IMR-90 (cell line): Measurements from ENCODE around the gene NIPAL4. TPM values are rescaled to one million over a fixed set of nuclear protein-coding genes. Genes with fewer than 3 reads are reported as not detected.

ENCODE experiments used
- ATAC-seq: fragments of 200-7000 bp; cut with Tn5 transposase; 2 replicates; pipeline ENCODE4 v1.9.1; 2020; ENCODE audit warnings: low read depth, mild to moderate bottlenecking, moderate library complexity
- BruUV-seq: library from RNA; stranded (reverse); fragments of 400-500 nt; replicated peaks from 2 replicates; lab custom pipeline; 2021; lab: Mats Ljungman, UMichigan
- CTCF ChIA-PET: fragments of 300-600 bp; formaldehyde crosslinking; extraction: SDS; loops from one replicate; lab custom pipeline; 2021; ENCODE audit warnings: antibody characterized with exemption; lab: Yijun Ruan, JAX
- POLR2A ChIA-PET: fragments of 300-600 bp; sonication (Branson Sonifier 250); formaldehyde crosslinking; loops from one replicate; lab custom pipeline; 2022; ENCODE audit warnings: antibody characterized with exemption; ENCODE audit not compliant: unreplicated experiment; lab: Charles Lee
- DNase-seq: peaks from one replicate; pipeline ENCODE4 v3.0.0; 2013
- H2AFZ ChIP-seq: replicated peaks from 2 replicates; pipeline ENCODE3; 2013; ENCODE audit warnings: low read length, mild to moderate bottlenecking; ENCODE audit not compliant: poor library complexity
- H2AK5ac ChIP-seq: 2 replicates; pipeline ENCODE4 v1.6.1; 2013; ENCODE audit warnings: low read depth, low read length, inconsistent platforms
- H2AK9ac ChIP-seq: replicated peaks from 2 replicates; pipeline ENCODE3; 2013; ENCODE audit warnings: mild to moderate bottlenecking, low read depth, low read length, moderate library complexity; ENCODE audit not compliant: poor library complexity
- H2BK120ac ChIP-seq: 2 replicates; pipeline ENCODE4 v1.6.1; 2013; ENCODE audit warnings: low read depth, low read length, inconsistent platforms
- H2BK15ac ChIP-seq: 3 replicates; pipeline ENCODE4 v1.6.1; 2013; ENCODE audit warnings: low read depth, low read length, inconsistent platforms
- H2BK20ac ChIP-seq: 2 replicates; pipeline ENCODE4 v1.6.1; 2013; ENCODE audit warnings: low read depth, mild to moderate bottlenecking, inconsistent platforms, low read length, moderate library complexity
- H2BK5ac ChIP-seq: 2 replicates; pipeline ENCODE4 v1.6.1; 2013; ENCODE audit warnings: mild to moderate bottlenecking, low read depth, low read length, inconsistent platforms; ENCODE audit not compliant: poor library complexity, severe bottlenecking
- H3K14ac ChIP-seq: replicated peaks from 2 replicates; pipeline ENCODE4 v1.6.1; 2013; ENCODE audit warnings: low read depth, low read length, inconsistent platforms
- H3K18ac ChIP-seq: 2 replicates; pipeline ENCODE4 v1.6.1; 2013; ENCODE audit warnings: low read depth, low read length, control low read depth
- H3K23ac ChIP-seq: 2 replicates; pipeline ENCODE4 v1.6.1; 2013; ENCODE audit warnings: low read depth, low read length, inconsistent platforms
- H3K27ac ChIP-seq: 2 replicates; pipeline ENCODE4 v1.5.1; 2013; ENCODE audit warnings: mild to moderate bottlenecking, control low read depth, low read length; ENCODE audit not compliant: insufficient read depth
- H3K27me3 ChIP-seq: 2 replicates; pipeline ENCODE4 v1.6.1; 2013; ENCODE audit warnings: low read length; ENCODE audit not compliant: control insufficient read depth, insufficient read depth
- H3K36me3 ChIP-seq: 2 replicates; pipeline ENCODE4 v1.6.1; 2013; ENCODE audit warnings: low read length, mixed read lengths; ENCODE audit not compliant: control insufficient read depth, insufficient read depth
- H3K4ac ChIP-seq: 2 replicates; pipeline ENCODE4 v1.6.1; 2013; ENCODE audit warnings: low read depth, low read length, inconsistent platforms
- H3K4me1 ChIP-seq: 2 replicates; pipeline ENCODE4 v1.6.1; 2013; ENCODE audit warnings: low read length, mixed read lengths; ENCODE audit not compliant: control insufficient read depth, insufficient read depth
- H3K4me2 ChIP-seq: 2 replicates; pipeline ENCODE4 v1.6.1; 2013; ENCODE audit warnings: low read depth, mild to moderate bottlenecking, control low read depth, low read length, moderate library complexity
- H3K4me3 ChIP-seq: 2 replicates; pipeline ENCODE4 v1.5.1; 2013; ENCODE audit warnings: low read depth, mild to moderate bottlenecking, control low read depth, low read length, moderate library complexity; ENCODE audit not compliant: insufficient read depth
- H3K56ac ChIP-seq: 2 replicates; pipeline ENCODE4 v1.6.1; 2013; ENCODE audit warnings: low read length, inconsistent platforms; ENCODE audit not compliant: insufficient read depth; ENCODE audit errors: extremely low read depth
- H3K79me1 ChIP-seq, 2 experiments: 2 replicates each; pipeline ENCODE4 v1.6.1; 2013; ENCODE audit warnings: low read length in 2 of 2, inconsistent platforms in 1 of 2, low read depth in 1 of 2
- H3K9ac ChIP-seq: 2 replicates; pipeline ENCODE4 v1.6.1; 2013; ENCODE audit warnings: low read depth, low read length, control low read depth
- H3K9me1 ChIP-seq: 2 replicates; pipeline ENCODE4 v1.6.1; 2013; ENCODE audit warnings: low read length, inconsistent platforms; ENCODE audit not compliant: insufficient read depth
- H3K9me3 ChIP-seq: 2 replicates; pipeline ENCODE4 v1.6.1; 2013; ENCODE audit warnings: low read length; ENCODE audit not compliant: control insufficient read depth, insufficient read depth
- H4K20me1 ChIP-seq: 2 replicates; pipeline ENCODE4 v1.6.1; 2013; ENCODE audit warnings: low read length, inconsistent platforms; ENCODE audit not compliant: insufficient read depth
- H4K5ac ChIP-seq: 2 replicates; pipeline ENCODE4 v1.6.1; 2013; ENCODE audit warnings: mild to moderate bottlenecking, low read depth, low read length, control low read depth
- H4K8ac ChIP-seq, 2 experiments: 2 replicates each; pipeline ENCODE4 v1.6.1; 2013; ENCODE audit warnings: low read depth in 2 of 2, low read length in 2 of 2, control low read depth in 1 of 2, inconsistent platforms in 1 of 2
- H4K91ac ChIP-seq: 2 replicates; pipeline ENCODE4 v1.6.1; 2013; ENCODE audit warnings: low read depth, low read length, inconsistent platforms; ENCODE audit not compliant: insufficient read depth
- CEBPB ChIP-seq: IDR thresholded peaks from 2 replicates; pipeline ENCODE4 v1.6.1; 2012; ENCODE audit warnings: low read depth, low read length, improper control_type of control experiment
- MAFK ChIP-seq: IDR thresholded peaks from 2 replicates; pipeline ENCODE4 v1.6.1; 2012; ENCODE audit warnings: low read depth, low read length, improper control_type of control experiment
- MAZ ChIP-seq: IDR thresholded peaks from 2 replicates; pipeline ENCODE4 v1.6.1; 2012; ENCODE audit warnings: low read depth, mild to moderate bottlenecking, low read length, improper control_type of control experiment, moderate library complexity, borderline replicate concordance
- RAD21 ChIP-seq: IDR thresholded peaks from 2 replicates; pipeline ENCODE4 v1.6.1; 2012; ENCODE audit warnings: low read length, improper control_type of control experiment
- SMC3 ChIP-seq: fragments of 150-350 bp; IDR thresholded peaks from 2 replicates; pipeline ENCODE4 v1.6.1; 2016; ENCODE audit warnings: low read depth, mild to moderate bottlenecking, antibody characterized with exemption, low read length, moderate library complexity
- USF2 ChIP-seq: fragments of 150-350 bp; IDR thresholded peaks from 2 replicates; pipeline ENCODE4 v1.6.1; 2017; ENCODE audit warnings: mild to moderate bottlenecking, antibody characterized with exemption, low read length, low read depth
- WGBS, 2 experiments: methylation state at CpG; one replicate each; pipeline versions ENCODE4 v1.1.5 to v1.1.7; 2013; ENCODE audit warnings: missing lambda C conversion rate in 2 of 2; ENCODE audit not compliant: insufficient read length in 1 of 2; ENCODE audit errors: extremely low coverage in 2 of 2; 5-methylcytosine and 5-hydroxymethylcytosine counted together
- dilution Hi-C: fragments of 300-500 bp; cut with HindIII; formaldehyde crosslinking; loops from one replicate; pipeline ENCODE4 v1.14.3; 2018; ENCODE audit warnings: low sequenced_read_pairs; ENCODE audit not compliant: unreplicated experiment
- in situ Hi-C: fragments of 300-500 bp; cut with MboI; formaldehyde crosslinking; loops from 3 replicates; pipeline ENCODE4 v1.14.3; 2019; ENCODE audit warnings: low sequenced_read_pairs, inconsistent platforms, mixed read lengths
- intact Hi-C: fragments of 100-400 bp; cut with micrococcal nuclease; formaldehyde crosslinking; loops from 2 replicates; pipeline ENCODE4 v1.10.0; 2022
- polyA plus RNA-seq, 3 experiments: library from polyadenylated mRNA; depleted of rRNA; stranded (reverse); fragments of >200 nt; gene quantifications; 2 replicates each; pipeline ENCODE4 v1.2.3, GENCODE V29; 2012; ENCODE audit warnings: low replicate concordance in 1 of 3
- total RNA-seq: library from RNA; depleted of rRNA; stranded (reverse); fragments of >200 nt; gene quantifications from 2 replicates; pipeline ENCODE4 v1.2.3, GENCODE V29; 2012

Gene NIPAL4
- total and polyA plus RNA-seq, 2 of the 4 experiments (the other 2 are of a cell fraction) = 0.18 to 0.39 TPM

DNA sequence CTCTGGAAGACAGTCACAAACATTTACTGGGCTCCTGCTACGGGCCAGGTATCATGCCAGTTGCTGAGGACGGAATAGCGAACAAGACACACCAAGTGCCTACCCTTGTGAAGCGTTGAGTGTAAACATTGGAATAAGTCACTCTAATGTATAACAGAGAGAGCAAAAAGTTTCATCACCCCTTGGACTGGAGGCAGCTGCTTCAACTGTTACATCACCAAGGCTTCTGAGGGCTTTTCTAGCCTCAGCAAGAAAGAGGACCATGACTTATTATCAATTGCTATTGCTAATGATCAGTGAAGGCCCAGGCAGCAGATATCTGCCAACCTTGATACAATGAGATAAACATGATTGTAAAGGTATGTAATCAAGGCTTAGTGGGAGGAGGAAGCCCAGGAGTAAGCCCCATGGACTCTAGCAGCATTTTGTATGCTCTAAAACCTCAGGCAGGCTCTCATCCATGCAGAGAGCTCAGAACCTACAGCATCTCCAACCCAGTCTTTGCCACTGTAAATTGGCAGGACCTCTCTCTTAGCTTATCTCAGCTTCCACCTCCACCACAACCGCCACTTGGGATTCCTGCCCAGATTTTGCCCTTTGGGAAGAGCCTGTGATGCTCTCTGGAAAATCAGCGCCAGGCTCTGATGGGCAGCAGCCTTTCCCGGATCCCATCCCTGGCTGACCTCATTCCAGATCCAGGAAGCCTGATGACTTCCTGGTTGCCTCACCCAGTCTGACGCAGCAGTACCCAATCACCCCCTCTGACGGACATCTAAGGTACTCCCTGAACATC lies 61.1 kb downstream of the NIPAL4 start:
- peak overlapping the region in 1 of 2 experiments; percentile 24; a peak in 1 of 4 replicates for H4K8ac ChIP-seq
- peaks cover 35% of the 10 kb centered on the region for H3K9me1 ChIP-seq
- no peak overlapping the region for H3K56ac ChIP-seq
- DNase-seq (peak; percentile 76), ATAC-seq (peak; percentile 10; the same call in 1 of the 2 replicates)
- H3K18ac ChIP-seq = peak overlapping the region; percentile 46; the same call in 1 of the 2 replicates
- H3K4me1 ChIP-seq = peaks cover 28% of the 10 kb centered on the region
- H2AK5ac ChIP-seq = peak overlapping the region; percentile 60; the same call in 1 of the 2 replicates
- no TSS peak for BruUV-seq
- H3K79me1 ChIP-seq = peaks cover 22 to 81% of the 10 kb centered on the region in 2 experiments
- peak overlapping the region; percentile 1; the same call in 1 of the 2 replicates for H3K14ac ChIP-seq
- 0 out of 3 replicates have a peak overlapping the region, but pooled peaks have one; percentile 10 for H2BK15ac ChIP-seq
- H2AK9ac ChIP-seq = peak overlapping the region; percentile 31
- H2BK5ac ChIP-seq = peak overlapping the region; percentile 56
- dilution Hi-C loops = no loop called here
- 0 out of 2 replicates have a peak overlapping the region, but pooled peaks have one; percentile 34 for H2BK20ac ChIP-seq
- WGBS, 2 experiments = 96% methylated on average over 5 of the region's 9 CpGs; no CpG with 5 or more reads in 1 of the 2 experiments
- H3K4me2 ChIP-seq = no peak overlapping the region
- no peak overlapping the region for H2AFZ ChIP-seq
- H3K9me3 ChIP-seq = no peaks in the 10 kb centered on the region
- peak overlapping the region; percentile 11; the same call in 1 of the 2 replicates for H4K91ac ChIP-seq
- H3K4me3 ChIP-seq = no peak overlapping the region
- peak; percentile 82 for TF ChIP-seq CEBPB
- TF ChIP-seq RAD21 = no peak
- no peak for TF ChIP-seq USF2
- TF ChIP-seq MAZ = no peak
- TF ChIP-seq SMC3 = no peak
- 0 out of 2 replicates have a peak, but pooled peaks have one; percentile 20 for TF ChIP-seq MAFK
- no peaks in the 10 kb centered on the region for H3K27me3 ChIP-seq
- H4K5ac ChIP-seq = peak overlapping the region; percentile 37; the same call in 1 of the 2 replicates
- no peak overlapping the region for H3K23ac ChIP-seq
- POLR2A ChIA-PET = no interaction called here
- in situ Hi-C loops = no loop called here
- no peak overlapping the region for H3K9ac ChIP-seq
- H3K36me3 ChIP-seq = peaks cover 9% of the 10 kb centered on the region
- H3K27ac ChIP-seq = peak overlapping the region; percentile 39; the same call in 1 of the 2 replicates
- intact Hi-C loops = no loop called here
- H4K20me1 ChIP-seq = peaks cover 22% of the 10 kb centered on the region; the same call in 1 of the 2 replicates
- H2BK120ac ChIP-seq = peak overlapping the region; percentile 25; the same call in 1 of the 2 replicates
- CTCF ChIA-PET = interaction anchor here (0.6 kb wide), 2 partner anchors 8 to 48 kb away, joined by 3 to 4 read pairs; no protein-coding TSS in a partner anchor
- peak overlapping the region; percentile 68 for H3K4ac ChIP-seq
